ENCODE measurements around the gene NRXN3.

NRXN3 gene

DNA sequence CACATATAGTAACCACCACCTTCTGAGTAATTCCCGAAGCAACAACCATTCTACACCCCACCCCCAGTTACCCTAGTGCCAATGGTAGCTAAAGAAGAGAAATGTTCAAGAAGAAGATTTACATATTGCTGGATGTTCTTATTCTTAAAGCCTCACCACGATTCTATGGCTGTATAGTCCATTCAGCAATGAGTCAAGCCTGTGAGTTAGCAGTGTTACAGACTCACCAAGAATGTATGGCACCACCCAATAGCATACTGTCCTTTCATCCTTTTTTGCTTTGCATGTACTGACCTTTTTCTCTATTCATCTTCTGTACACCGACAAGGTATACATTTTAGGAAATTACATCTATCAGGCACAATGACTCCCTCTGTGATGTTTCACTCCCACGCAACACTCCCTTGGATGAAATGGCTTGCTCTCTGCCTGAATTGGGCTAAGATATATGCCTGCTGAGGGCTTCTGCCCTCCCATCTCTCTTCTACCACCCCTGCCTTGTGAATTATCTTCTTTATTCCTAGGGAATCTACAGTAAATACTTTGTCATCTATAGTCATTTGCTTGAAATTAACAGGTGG, 1095.3 kb downstream of the NRXN3 start:
- H3K36me3 ChIP-seq (ENCODE audit: low read length), result no peaks in the 10 kb centered on the region
- no peaks in the 10 kb centered on the region for H4K20me1 ChIP-seq (ENCODE audit: low read depth, low read length)
- no peak overlapping the region for H2AFZ ChIP-seq (ENCODE audit: low read depth, low read length, severe bottlenecking)
- H3K79me2 ChIP-seq (ENCODE audit: insufficient read depth, low read length), result no peaks in the 10 kb centered on the region
- H3K4me2 ChIP-seq (ENCODE audit: low read depth, low read length, poor library complexity, severe bottlenecking), result no peak overlapping the region
- no peaks in the 10 kb centered on the region for H3K9me2 ChIP-seq (replicated peaks; ENCODE audit: insufficient read depth, low read length)
- H3K4me3 ChIP-seq (ENCODE audit: insufficient read depth, low read length, poor library complexity, severe bottlenecking), result no peak overlapping the region
- H3K9ac ChIP-seq (ENCODE audit: low read length), result no peak overlapping the region
- H3F3A ChIP-seq (ENCODE audit: insufficient read depth), result no peaks in the 10 kb centered on the region
- H3K27ac ChIP-seq (ENCODE audit: low read depth, low read length), result no peak overlapping the region
- no peaks in the 10 kb centered on the region for H3K9me3 ChIP-seq (ENCODE audit: insufficient read depth, low read length)
- TF ChIP-seq, protein P1, sequence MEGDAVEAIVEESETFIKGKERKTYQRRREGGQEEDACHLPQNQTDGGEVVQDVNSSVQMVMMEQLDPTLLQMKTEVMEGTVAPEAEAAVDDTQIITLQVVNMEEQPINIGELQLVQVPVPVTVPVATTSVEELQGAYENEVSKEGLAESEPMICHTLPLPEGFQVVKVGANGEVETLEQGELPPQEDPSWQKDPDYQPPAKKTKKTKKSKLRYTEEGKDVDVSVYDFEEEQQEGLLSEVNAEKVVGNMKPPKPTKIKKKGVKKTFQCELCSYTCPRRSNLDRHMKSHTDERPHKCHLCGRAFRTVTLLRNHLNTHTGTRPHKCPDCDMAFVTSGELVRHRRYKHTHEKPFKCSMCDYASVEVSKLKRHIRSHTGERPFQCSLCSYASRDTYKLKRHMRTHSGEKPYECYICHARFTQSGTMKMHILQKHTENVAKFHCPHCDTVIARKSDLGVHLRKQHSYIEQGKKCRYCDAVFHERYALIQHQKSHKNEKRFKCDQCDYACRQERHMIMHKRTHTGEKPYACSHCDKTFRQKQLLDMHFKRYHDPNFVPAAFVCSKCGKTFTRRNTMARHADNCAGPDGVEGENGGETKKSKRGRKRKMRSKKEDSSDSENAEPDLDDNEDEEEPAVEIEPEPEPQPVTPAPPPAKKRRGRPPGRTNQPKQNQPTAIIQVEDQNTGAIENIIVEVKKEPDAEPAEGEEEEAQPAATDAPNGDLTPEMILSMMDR (IDR thresholded peaks at IDR 0.05; ENCODE audit: insufficient read depth, low read length, poor library complexity, severe bottlenecking), result no peak
- no peak for TF ChIP-seq EZH2phosphoT487 (conservative IDR thresholded peaks at IDR 0.05; ENCODE audit: low read length)
- no peaks in the 10 kb centered on the region for H3K27me3 ChIP-seq (ENCODE audit: low read length)

DNA sequence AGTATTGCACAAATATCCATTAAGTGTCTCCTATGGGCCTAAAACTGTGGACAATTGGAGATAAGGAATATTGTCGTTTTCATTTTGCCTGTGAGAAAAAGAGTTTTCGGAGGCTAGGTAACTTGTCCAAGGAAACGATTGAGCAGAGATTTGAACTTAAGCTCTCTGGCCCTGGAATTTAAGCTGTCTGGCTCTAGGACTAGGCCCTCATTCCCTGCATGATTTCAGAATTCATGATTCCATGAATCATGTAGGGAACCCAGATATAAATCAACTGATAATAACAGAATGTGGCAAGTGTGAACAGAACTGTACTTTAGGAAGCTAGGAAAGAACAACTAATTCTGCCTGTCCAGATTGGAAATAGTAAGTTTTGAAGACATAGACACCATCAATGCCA, 1100.2 kb downstream of the NRXN3 start:
- no peaks in the 10 kb centered on the region for H3K27me3 ChIP-seq (ENCODE audit: low read length)

DNA sequence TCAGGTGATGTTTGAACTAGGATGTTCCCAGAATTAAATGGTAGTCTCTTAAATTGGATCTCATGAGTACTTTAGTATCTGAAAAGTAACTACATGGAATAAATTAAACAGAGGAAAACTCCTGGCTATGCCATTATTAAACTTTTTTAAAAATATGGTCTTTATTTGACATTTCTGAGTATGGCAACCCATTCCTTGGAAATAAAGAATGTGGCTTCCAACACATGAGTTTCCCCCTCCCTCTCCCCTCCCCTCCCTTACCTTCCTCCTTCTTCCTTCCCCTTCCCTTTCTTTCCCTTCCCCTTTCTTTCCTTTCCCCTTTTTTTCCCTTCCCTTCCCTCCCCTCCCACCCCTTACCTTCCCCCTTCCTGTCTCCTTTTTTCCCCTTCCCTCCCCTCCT, 1100.9 kb downstream of the NRXN3 start:
- Histone ChIP-seq H3K36me3 (ENCODE audit: low read length) (no peaks in the 10 kb centered on the region), H3K4me2 (ENCODE audit: low read depth, low read length, poor library complexity, severe bottlenecking) (no peak overlapping the region), H3K27me3 (ENCODE audit: low read length) (no peaks in the 10 kb centered on the region), H2AFZ (ENCODE audit: low read depth, low read length, severe bottlenecking) (no peak overlapping the region), H3F3A (ENCODE audit: insufficient read depth) (no peaks in the 10 kb centered on the region), H3K9me2 (replicated peaks; ENCODE audit: insufficient read depth, low read length) (no peaks in the 10 kb centered on the region), H3K79me2 (ENCODE audit: insufficient read depth, low read length) (no peaks in the 10 kb centered on the region), H3K9ac (ENCODE audit: low read length) (no peak overlapping the region), H3K27ac (ENCODE audit: low read depth, low read length) (no peak overlapping the region), H4K20me1 (ENCODE audit: low read depth, low read length) (no peaks in the 10 kb centered on the region), H3K9me3 (ENCODE audit: insufficient read depth, low read length) (no peaks in the 10 kb centered on the region), H3K4me3 (ENCODE audit: insufficient read depth, low read length, poor library complexity, severe bottlenecking) (no peak overlapping the region)
- TF ChIP-seq, protein P1 (IDR thresholded peaks at IDR 0.05; ENCODE audit: insufficient read depth, low read length, poor library complexity, severe bottlenecking), result no peak
- no peak for TF ChIP-seq EZH2phosphoT487 (conservative IDR thresholded peaks at IDR 0.05; ENCODE audit: low read length)

More for the DNA sequence above, 1100.2 kb downstream of the NRXN3 start:
- TF ChIP-seq EZH2phosphoT487 (conservative IDR thresholded peaks at IDR 0.05; ENCODE audit: low read length), result no peak
- TF ChIP-seq, protein P1 (IDR thresholded peaks at IDR 0.05; ENCODE audit: insufficient read depth, low read length, poor library complexity, severe bottlenecking), result no peak
- Histone ChIP-seq H2AFZ (ENCODE audit: low read depth, low read length, severe bottlenecking) (no peak overlapping the region), H3K36me3 (ENCODE audit: low read length) (no peaks in the 10 kb centered on the region), H3K9me3 (ENCODE audit: insufficient read depth, low read length) (no peaks in the 10 kb centered on the region), H3F3A (ENCODE audit: insufficient read depth) (no peaks in the 10 kb centered on the region), H3K4me2 (ENCODE audit: low read depth, low read length, poor library complexity, severe bottlenecking) (no peak overlapping the region), H3K9ac (ENCODE audit: low read length) (no peak overlapping the region), H3K27ac (ENCODE audit: low read depth, low read length) (no peak overlapping the region), H4K20me1 (ENCODE audit: low read depth, low read length) (no peaks in the 10 kb centered on the region), H3K4me3 (ENCODE audit: insufficient read depth, low read length, poor library complexity, severe bottlenecking) (no peak overlapping the region), H3K9me2 (replicated peaks; ENCODE audit: insufficient read depth, low read length) (no peaks in the 10 kb centered on the region), H3K79me2 (ENCODE audit: insufficient read depth, low read length) (no peaks in the 10 kb centered on the region)
